Measurements from ENCODE around the gene ZNF639. TPM values are rescaled to one million over a fixed set of nuclear protein-coding genes. Genes with fewer than 3 reads are reported as not detected.

ZNF639 gene
- total RNA-seq, 2 donors from 2014 or later: 46.4 to 47.2 TPM

DNA sequence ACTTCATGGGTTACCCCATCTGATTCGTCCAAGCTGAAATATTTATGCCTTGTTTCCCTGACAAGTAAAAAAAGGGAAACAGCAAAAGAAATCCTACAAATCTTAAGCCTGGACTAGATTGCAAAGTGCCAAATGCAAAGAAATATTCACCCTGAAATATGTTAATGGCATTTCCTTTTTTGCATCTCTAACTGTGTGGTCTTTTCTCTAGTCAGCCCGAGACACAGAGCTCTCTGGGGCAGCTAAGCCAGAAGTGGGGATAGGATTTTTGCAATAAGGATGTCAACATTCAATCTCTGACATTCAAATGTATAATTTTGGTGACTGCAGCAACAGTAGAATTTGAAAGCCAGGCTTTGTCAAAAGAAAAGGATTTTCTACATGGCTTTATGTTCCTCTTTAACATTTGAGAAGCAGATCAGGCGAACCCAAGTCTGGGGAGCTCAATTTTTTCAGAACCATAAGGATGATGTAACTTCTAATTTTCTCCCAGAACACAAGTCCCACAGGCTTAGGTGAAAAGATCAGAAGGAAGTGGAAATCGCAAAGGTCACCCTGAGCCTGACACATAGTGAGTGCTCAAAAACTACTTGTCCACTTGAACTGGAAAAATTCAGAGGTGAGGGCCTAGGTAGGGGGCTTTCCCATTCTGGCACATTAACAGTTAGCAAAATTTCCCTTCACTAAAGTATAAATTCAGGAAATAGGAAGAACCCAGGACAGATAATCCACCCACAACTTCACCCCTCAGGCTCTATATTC lies 43.7 kb upstream of the ZNF639 start:
- H3K4me1 ChIP-seq: no peaks in the 10 kb centered on the region
- DNase-seq (ENCODE audit: low spot score): no peak
- H3K27me3 ChIP-seq: no peaks in the 10 kb centered on the region
- no peak overlapping the region for H3K27ac ChIP-seq
- H3K4me3 ChIP-seq: no peak overlapping the region
- no peaks in the 10 kb centered on the region for H3K36me3 ChIP-seq
- no peaks in the 10 kb centered on the region for H3K9me3 ChIP-seq
- TF ChIP-seq, protein P1, sequence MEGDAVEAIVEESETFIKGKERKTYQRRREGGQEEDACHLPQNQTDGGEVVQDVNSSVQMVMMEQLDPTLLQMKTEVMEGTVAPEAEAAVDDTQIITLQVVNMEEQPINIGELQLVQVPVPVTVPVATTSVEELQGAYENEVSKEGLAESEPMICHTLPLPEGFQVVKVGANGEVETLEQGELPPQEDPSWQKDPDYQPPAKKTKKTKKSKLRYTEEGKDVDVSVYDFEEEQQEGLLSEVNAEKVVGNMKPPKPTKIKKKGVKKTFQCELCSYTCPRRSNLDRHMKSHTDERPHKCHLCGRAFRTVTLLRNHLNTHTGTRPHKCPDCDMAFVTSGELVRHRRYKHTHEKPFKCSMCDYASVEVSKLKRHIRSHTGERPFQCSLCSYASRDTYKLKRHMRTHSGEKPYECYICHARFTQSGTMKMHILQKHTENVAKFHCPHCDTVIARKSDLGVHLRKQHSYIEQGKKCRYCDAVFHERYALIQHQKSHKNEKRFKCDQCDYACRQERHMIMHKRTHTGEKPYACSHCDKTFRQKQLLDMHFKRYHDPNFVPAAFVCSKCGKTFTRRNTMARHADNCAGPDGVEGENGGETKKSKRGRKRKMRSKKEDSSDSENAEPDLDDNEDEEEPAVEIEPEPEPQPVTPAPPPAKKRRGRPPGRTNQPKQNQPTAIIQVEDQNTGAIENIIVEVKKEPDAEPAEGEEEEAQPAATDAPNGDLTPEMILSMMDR (IDR thresholded peaks at IDR 0.05): no peak

DNA sequence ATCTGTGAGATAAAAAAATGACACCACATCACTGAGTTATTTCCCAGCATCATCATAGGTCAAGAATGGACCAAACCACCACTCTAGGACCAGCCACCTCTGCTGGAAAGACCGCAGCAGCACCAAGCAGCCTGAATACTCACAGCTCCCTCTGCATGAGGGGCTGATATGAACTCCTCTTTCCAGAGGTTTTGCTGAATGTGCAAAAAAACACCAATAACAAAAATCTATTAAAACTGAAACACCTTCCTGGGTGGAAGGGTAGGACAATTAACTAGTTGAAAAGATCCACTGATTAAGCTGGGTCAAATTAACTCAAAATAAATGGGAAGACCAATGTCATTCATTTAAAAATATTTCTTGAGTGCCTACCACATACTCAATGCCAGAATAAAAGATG lies 43.0 kb upstream of the ZNF639 start:
- Histone ChIP-seq H3K27me3 (no peaks in the 10 kb centered on the region), H3K4me3 (no peak overlapping the region), H3K4me1 (no peaks in the 10 kb centered on the region), H3K36me3 (no peaks in the 10 kb centered on the region), H3K9me3 (no peaks in the 10 kb centered on the region), H3K27ac (no peak overlapping the region)
- no peak for DNase-seq (ENCODE audit: low spot score)
- TF ChIP-seq, protein P1 (IDR thresholded peaks at IDR 0.05): no peak

DNA sequence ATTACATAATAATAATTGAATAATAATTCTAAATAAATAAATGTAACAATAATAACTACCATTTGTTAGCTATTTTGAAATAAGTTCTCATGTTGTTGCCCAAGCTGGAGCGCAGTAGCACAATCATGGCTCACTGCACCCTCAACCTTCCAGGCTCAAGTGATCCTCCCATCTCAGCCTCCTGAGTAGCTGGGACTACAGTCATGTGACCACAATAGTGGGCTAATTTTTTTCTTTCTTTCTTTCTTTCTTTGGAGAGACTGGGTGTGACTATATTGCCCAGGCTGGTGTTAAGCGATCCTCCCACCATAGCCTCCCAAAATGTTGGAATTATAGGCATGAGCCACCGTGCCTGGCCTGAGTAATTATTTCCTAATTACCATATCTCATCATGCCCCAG lies 41.0 kb upstream of the ZNF639 start:
- Histone ChIP-seq H3K4me1 (no peaks in the 10 kb centered on the region), H3K36me3 (no peaks in the 10 kb centered on the region), H3K27ac (no peak overlapping the region), H3K4me3 (no peak overlapping the region), H3K27me3 (no peaks in the 10 kb centered on the region), H3K9me3 (no peaks in the 10 kb centered on the region)
- DNase-seq (ENCODE audit: low spot score): no peak
- TF ChIP-seq, protein P1 (IDR thresholded peaks at IDR 0.05): no peak

DNA sequence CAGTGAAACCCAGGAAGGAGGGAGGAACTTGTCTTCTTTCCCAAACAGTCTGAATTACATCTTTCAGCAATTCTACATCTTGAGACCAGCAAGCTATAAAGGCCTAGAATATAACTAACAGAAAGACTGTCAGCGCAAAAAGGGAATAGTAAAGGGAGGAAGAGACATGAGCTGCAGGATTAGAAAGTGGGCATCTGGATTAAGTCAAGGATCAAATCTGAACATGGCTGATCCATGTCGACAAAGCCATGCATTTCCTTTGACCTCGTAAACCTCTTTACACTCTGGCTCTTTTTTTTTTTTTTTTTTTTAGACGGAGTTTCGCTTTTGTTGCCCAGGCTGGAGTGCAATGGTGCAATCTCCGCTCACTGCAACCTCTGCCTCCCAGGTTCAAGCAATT lies 36.5 kb upstream of the ZNF639 start:
- Histone ChIP-seq H3K36me3 (no peaks in the 10 kb centered on the region), H3K27me3 (no peaks in the 10 kb centered on the region), H3K9me3 (no peaks in the 10 kb centered on the region), H3K4me1 (no peaks in the 10 kb centered on the region), H3K27ac (no peak overlapping the region), H3K4me3 (no peak overlapping the region)
- no peak for DNase-seq (ENCODE audit: low spot score)
- TF ChIP-seq, protein P1 (IDR thresholded peaks at IDR 0.05): no peak

DNA sequence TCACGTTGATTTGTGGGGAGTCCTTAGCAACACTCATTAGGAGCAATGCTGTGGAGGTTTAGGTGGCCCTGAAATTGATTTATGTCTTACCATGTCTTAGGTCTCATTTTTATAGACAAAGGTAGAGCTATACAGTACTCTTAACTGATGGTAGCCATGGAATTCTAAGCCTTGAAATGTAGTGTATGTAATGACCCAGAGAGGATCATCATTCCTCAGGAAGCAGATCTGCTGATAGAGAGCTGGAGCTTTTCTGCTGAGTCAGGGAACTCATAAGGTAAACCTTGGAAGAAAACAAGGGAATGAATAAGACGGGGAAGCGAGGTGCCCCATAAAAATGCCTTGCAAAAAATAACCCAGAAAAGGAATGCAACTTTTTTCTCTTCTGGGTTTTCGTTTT lies 34.0 kb upstream of the ZNF639 start:
- H3K9me3 ChIP-seq: no peaks in the 10 kb centered on the region
- H3K36me3 ChIP-seq: no peaks in the 10 kb centered on the region
- TF ChIP-seq, protein P1 (IDR thresholded peaks at IDR 0.05): no peak
- no peak overlapping the region for H3K4me3 ChIP-seq
- no peak for DNase-seq (ENCODE audit: low spot score)
- no peaks in the 10 kb centered on the region for H3K4me1 ChIP-seq
- H3K27ac ChIP-seq: no peak overlapping the region
- H3K27me3 ChIP-seq: no peaks in the 10 kb centered on the region

DNA sequence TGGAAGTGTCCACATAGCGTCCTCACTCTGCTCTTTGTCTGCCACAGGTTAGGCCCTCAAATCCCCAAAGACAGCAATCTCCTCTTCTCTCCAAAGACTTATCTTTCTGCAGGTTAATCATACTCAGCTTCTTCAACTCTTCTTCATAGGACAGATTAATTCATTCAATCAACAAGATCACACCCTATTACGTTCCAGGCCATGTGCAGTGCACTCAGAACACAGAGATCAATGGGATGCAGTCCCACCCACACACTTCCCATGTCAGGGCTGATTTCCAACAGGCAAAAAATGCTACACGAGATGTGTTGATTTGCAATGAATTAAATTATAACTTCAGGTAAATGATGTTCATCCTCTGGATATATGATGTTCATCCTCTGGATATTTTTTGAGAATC lies 33.5 kb upstream of the ZNF639 start:
- Histone ChIP-seq H3K4me3 (no peak overlapping the region), H3K27ac (no peak overlapping the region), H3K9me3 (no peaks in the 10 kb centered on the region), H3K4me1 (no peaks in the 10 kb centered on the region), H3K36me3 (no peaks in the 10 kb centered on the region), H3K27me3 (no peaks in the 10 kb centered on the region)
- DNase-seq (ENCODE audit: low spot score): no peak
- TF ChIP-seq, protein P1 (IDR thresholded peaks at IDR 0.05): no peak
